HL-60 (cell line): ENCODE data around the gene HCN4.

Experiments used
- DNase-seq, 2 experiments: peaks; one replicate each; pipeline ENCODE4 v3.0.0-alpha.2; 2010 to 2020; ENCODE audit warnings: low read depth in 1 of 2, low spot score in 1 of 2
- H3K27ac ChIP-seq: fragments of 250-450 bp; sonication (Bioruptor Pico); replicated peaks from 2 replicates; pipeline ENCODE4 v1.5.1; 2020; ENCODE audit warnings: mild to moderate bottlenecking, moderate library complexity
- H3K27me3 ChIP-seq: fragments of 250-450 bp; sonication (Bioruptor Pico); 2 replicates; pipeline ENCODE4 v1.5.1; 2021; ENCODE audit warnings: mild to moderate bottlenecking, moderate library complexity; ENCODE audit not compliant: insufficient read depth, poor library complexity, severe bottlenecking
- H3K4me3 ChIP-seq: replicated peaks from 2 replicates; pipeline ENCODE4 v1.5.1; 2011; ENCODE audit warnings: mild to moderate bottlenecking, control low read depth, low read length; ENCODE audit not compliant: insufficient read depth
- GABPA ChIP-seq: IDR thresholded peaks from 2 replicates; pipeline ENCODE4 v1.6.1; 2012; ENCODE audit warnings: low read depth
- POLR2AphosphoS5 ChIP-seq: IDR thresholded peaks from 2 replicates; pipeline ENCODE4 v1.6.1; 2012; ENCODE audit warnings: low read depth
- SPI1 ChIP-seq: IDR thresholded peaks from 2 replicates; pipeline ENCODE4 v1.6.1; 2012; ENCODE audit warnings: low read depth, mild to moderate bottlenecking, borderline replicate concordance
- TF ChIP-seq, protein P1 (sequence below): IDR thresholded peaks from 2 replicates; pipeline ENCODE4 v1.6.1; 2012; ENCODE audit warnings: low read depth; ENCODE audit not compliant: insufficient replicate concordance
- TF ChIP-seq, protein P2 (sequence below): IDR thresholded peaks from one replicate; pipeline ENCODE4 v1.5.1; 2011; ENCODE audit warnings: low read length, control low read depth, inconsistent platforms; ENCODE audit not compliant: insufficient read depth

The HCN4 gene

DNA sequence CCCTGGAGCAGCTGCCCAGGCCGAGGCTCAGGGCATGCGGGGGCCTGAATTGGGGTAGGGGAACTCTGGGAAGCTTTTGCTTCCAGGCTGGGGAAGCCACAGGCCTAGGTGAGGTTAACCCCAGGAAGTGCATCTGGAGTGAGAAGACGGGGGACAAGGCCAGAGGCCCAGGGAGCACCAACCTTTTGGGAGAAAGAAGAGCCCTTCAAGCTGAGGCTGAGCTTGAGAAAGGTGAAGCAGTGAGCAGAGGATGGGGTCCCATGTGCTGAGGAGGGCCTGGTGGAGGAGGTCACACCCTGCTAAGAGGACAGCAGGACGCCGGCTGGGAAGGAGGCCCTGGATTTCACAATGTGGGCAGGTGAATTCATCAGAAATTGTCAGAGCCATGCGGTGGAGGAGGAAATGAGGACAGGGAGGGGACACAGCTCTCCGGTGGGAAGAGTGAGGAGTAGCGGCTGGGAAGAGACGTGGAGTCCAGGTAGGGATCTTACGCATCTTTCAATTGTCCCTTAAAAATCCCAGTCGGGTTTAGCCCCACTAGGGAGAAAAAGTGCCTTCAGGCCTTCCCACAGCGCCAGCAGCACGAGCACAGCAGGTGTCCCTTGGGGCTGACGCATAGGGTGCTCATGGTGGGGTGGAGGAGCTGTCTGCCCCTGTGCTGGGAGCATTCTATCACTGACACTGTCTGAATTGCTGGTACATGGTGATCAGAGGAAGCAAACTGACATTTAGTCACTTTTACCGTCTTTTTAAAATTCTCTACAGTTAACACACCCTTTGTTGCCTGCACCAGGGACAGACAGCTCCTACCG is 50.9 kb downstream of the HCN4 start:
- peaks cover 6% of the 10 kb centered on the region for H3K27me3 ChIP-seq
- TF ChIP-seq GABPA (no peak), SPI1 (no peak), POLR2AphosphoS5 (no peak)
- TF ChIP-seq, protein P1, sequence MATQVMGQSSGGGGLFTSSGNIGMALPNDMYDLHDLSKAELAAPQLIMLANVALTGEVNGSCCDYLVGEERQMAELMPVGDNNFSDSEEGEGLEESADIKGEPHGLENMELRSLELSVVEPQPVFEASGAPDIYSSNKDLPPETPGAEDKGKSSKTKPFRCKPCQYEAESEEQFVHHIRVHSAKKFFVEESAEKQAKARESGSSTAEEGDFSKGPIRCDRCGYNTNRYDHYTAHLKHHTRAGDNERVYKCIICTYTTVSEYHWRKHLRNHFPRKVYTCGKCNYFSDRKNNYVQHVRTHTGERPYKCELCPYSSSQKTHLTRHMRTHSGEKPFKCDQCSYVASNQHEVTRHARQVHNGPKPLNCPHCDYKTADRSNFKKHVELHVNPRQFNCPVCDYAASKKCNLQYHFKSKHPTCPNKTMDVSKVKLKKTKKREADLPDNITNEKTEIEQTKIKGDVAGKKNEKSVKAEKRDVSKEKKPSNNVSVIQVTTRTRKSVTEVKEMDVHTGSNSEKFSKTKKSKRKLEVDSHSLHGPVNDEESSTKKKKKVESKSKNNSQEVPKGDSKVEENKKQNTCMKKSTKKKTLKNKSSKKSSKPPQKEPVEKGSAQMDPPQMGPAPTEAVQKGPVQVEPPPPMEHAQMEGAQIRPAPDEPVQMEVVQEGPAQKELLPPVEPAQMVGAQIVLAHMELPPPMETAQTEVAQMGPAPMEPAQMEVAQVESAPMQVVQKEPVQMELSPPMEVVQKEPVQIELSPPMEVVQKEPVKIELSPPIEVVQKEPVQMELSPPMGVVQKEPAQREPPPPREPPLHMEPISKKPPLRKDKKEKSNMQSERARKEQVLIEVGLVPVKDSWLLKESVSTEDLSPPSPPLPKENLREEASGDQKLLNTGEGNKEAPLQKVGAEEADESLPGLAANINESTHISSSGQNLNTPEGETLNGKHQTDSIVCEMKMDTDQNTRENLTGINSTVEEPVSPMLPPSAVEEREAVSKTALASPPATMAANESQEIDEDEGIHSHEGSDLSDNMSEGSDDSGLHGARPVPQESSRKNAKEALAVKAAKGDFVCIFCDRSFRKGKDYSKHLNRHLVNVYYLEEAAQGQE: no peak
- TF ChIP-seq, protein P2, sequence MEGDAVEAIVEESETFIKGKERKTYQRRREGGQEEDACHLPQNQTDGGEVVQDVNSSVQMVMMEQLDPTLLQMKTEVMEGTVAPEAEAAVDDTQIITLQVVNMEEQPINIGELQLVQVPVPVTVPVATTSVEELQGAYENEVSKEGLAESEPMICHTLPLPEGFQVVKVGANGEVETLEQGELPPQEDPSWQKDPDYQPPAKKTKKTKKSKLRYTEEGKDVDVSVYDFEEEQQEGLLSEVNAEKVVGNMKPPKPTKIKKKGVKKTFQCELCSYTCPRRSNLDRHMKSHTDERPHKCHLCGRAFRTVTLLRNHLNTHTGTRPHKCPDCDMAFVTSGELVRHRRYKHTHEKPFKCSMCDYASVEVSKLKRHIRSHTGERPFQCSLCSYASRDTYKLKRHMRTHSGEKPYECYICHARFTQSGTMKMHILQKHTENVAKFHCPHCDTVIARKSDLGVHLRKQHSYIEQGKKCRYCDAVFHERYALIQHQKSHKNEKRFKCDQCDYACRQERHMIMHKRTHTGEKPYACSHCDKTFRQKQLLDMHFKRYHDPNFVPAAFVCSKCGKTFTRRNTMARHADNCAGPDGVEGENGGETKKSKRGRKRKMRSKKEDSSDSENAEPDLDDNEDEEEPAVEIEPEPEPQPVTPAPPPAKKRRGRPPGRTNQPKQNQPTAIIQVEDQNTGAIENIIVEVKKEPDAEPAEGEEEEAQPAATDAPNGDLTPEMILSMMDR: no peak
- no peak for DNase-seq
- no peak overlapping the region for H3K27ac ChIP-seq
- no peak overlapping the region for H3K4me3 ChIP-seq

DNA sequence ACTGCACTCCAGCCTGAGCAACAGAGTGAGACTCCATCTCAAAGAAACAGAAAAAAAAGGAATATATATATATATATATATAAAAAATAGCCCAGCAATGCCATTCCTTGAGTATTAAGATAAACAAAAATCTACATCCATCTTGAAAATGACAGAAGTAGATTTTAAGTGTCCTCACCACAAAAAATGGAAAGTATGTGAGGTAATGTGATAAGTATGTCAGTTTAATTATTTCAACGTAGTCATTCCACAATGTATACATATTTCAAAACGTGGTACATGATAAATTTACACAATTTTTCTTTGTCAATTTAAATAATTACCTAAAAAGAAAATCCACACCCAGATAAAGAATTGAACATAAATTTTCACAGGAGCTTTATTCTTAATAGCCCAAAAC is 54.9 kb downstream of the HCN4 start:
- H3K27ac ChIP-seq: no peak overlapping the region
- H3K4me3 ChIP-seq: no peak overlapping the region
- TF ChIP-seq GABPA (no peak), POLR2AphosphoS5 (no peak), SPI1 (no peak)
- TF ChIP-seq, protein P2: no peak
- peaks cover 4% of the 10 kb centered on the region for H3K27me3 ChIP-seq
- DNase-seq: no peak

DNA sequence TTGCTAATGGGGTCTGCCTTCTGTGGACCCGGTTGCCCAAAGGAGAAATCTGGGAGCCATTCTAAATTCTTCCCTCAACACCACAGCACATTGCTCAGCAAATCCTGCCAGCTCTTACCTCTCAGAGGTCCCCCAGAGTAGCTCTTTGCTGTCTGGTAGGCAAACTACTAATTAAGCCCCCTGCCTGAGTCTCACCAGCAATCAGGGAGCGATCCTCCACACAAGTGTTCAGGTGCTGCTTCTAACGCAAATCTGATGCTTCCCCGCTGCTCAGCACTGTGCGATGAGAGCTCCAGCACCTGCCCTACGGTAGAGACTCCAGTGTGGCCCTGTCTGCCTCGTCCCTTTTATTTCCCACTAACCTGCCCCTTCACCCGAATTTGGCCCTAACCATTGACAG is 60.5 kb downstream of the HCN4 start:
- no peak for TF ChIP-seq POLR2AphosphoS5
- TF ChIP-seq SPI1: no peak
- TF ChIP-seq, protein P1: no peak
- no peak for TF ChIP-seq GABPA
- TF ChIP-seq, protein P2: no peak
- H3K27me3 ChIP-seq: no peaks in the 10 kb centered on the region
- H3K4me3 ChIP-seq: no peak overlapping the region
- DNase-seq: no peak
- no peak overlapping the region for H3K27ac ChIP-seq
